ENCODE measurements around the gene KCNA1. TPM values are rescaled to one million over a fixed set of nuclear protein-coding genes. Genes with fewer than 3 reads are reported as not detected.

The KCNA1 gene
- total RNA-seq, 1 donor, result 0.18 TPM

GRCh38 chr12:4909410-4909733 lies 333 bp upstream of the KCNA1 start:
- no peak for DNase-seq (ENCODE audit: low read depth)
- no peak overlapping the region for H3K4me3 ChIP-seq (ENCODE audit: low read depth, low read length)
- no peak for TF ChIP-seq CTCF (IDR thresholded peaks at IDR 0.05; ENCODE audit: insufficient read depth, low read length)

- no peak for TF ChIP-seq CTCF (IDR thresholded peaks at IDR 0.05; ENCODE audit: insufficient read depth, low read length)
- peak overlapping the region; percentile 37 for H3K4me3 ChIP-seq (ENCODE audit: low read depth, low read length)
- DNase-seq (ENCODE audit: low read depth), result peak; percentile 3
Observed at GRCh38 chr12:4910502-4911315, 1.0 kb downstream of the KCNA1 start.

- no peak for DNase-seq (ENCODE audit: low read depth)
- TF ChIP-seq CTCF (IDR thresholded peaks at IDR 0.05; ENCODE audit: insufficient read depth, low read length), result no peak
- no peak overlapping the region for H3K4me3 ChIP-seq (ENCODE audit: low read depth, low read length)
Observed at GRCh38 chr12:4911316-4911994, 1.8 kb downstream of the KCNA1 start.

GRCh38 chr12:4914720-4915119 lies 5.0 kb downstream of the KCNA1 start:
- TF ChIP-seq CTCF (IDR thresholded peaks at IDR 0.05; ENCODE audit: insufficient read depth, low read length), result no peak
- no peak overlapping the region for H3K4me3 ChIP-seq (ENCODE audit: low read depth, low read length)
- DNase-seq (ENCODE audit: low read depth), result no peak

GRCh38 chr12:4915752-4916151 lies 6.0 kb downstream of the KCNA1 start:
- no peak for TF ChIP-seq CTCF (IDR thresholded peaks at IDR 0.05; ENCODE audit: insufficient read depth, low read length)
- no peak for DNase-seq (ENCODE audit: low read depth)
- no peak overlapping the region for H3K4me3 ChIP-seq (ENCODE audit: low read depth, low read length)

- no peak for TF ChIP-seq CTCF (IDR thresholded peaks at IDR 0.05; ENCODE audit: insufficient read depth, low read length)
- no peak overlapping the region for H3K4me3 ChIP-seq (ENCODE audit: low read depth, low read length)
- peak; percentile 34 for DNase-seq (ENCODE audit: low read depth)
Observed at GRCh38 chr12:4918950-4919660, 9.4 kb downstream of the KCNA1 start.
